Chondrocyte (in vitro differentiated cells): ENCODE results near the gene MYLK. TPM values are rescaled to one million over a fixed set of nuclear protein-coding genes. Genes with fewer than 3 reads are reported as not detected.
"Not testable (repeated sequence)": the region's sequence is repeated elsewhere in the genome, so short reads cannot be mapped to it uniquely, and the experiment has no call there.

Experiments
- DNase-seq: peaks from one replicate; pipeline ENCODE4 v3.0.0; 2021; ENCODE audit warnings: mixed read lengths, low spot score
- H3K27ac Mint-ChIP-seq: one replicate; pipeline ENCODE4 v1.8.0; 2021; ENCODE audit warnings: mild to moderate bottlenecking, moderate library complexity, mixed read lengths; ENCODE audit not compliant: unreplicated experiment
- H3K27me3 Mint-ChIP-seq: 2 replicates; pipeline ENCODE4 v1.8.0; 2021; ENCODE audit warnings: low read depth, mixed read lengths
- H3K36me3 Mint-ChIP-seq: 2 replicates; pipeline ENCODE4 v1.8.0; 2021; ENCODE audit warnings: low read depth, mixed read lengths
- H3K4me1 Mint-ChIP-seq: 2 replicates; pipeline ENCODE4 v1.8.0; 2021; ENCODE audit warnings: low read depth, mild to moderate bottlenecking, mixed read lengths
- H3K4me3 Mint-ChIP-seq: one replicate; pipeline ENCODE4 v1.8.0; 2021; ENCODE audit warnings: mild to moderate bottlenecking, moderate library complexity, mixed read lengths; ENCODE audit not compliant: unreplicated experiment
- H3K9me3 Mint-ChIP-seq: 2 replicates; pipeline ENCODE4 v1.8.0; 2021; ENCODE audit warnings: low read depth, mixed read lengths
- total RNA-seq: library from RNA; stranded (reverse); gene quantifications from 3 replicates; pipeline ENCODE4 v1.2.1, GENCODE V29; 2021
- TF ChIP-seq, protein P1 (sequence below): fragments of 200-600 bp; sonication (generic); IDR thresholded peaks from 2 replicates; pipeline ENCODE4 v1.5.0; 2021; ENCODE audit warnings: antibody characterized with exemption, mild to moderate bottlenecking, moderate library complexity

MYLK gene
- total RNA-seq, 1 donor from 2014 or later, result 405 TPM

- no peak for DNase-seq
- Mint-ChIP-seq H3K27me3 (no peaks in the 10 kb centered on the region), H3K36me3 (peaks cover 1% of the 10 kb centered on the region), H3K27ac (peak overlapping the region; percentile 6), H3K9me3 (no peaks in the 10 kb centered on the region), H3K4me1 (peaks cover 47% of the 10 kb centered on the region), H3K4me3 (no peak overlapping the region)
- TF ChIP-seq, protein P1, sequence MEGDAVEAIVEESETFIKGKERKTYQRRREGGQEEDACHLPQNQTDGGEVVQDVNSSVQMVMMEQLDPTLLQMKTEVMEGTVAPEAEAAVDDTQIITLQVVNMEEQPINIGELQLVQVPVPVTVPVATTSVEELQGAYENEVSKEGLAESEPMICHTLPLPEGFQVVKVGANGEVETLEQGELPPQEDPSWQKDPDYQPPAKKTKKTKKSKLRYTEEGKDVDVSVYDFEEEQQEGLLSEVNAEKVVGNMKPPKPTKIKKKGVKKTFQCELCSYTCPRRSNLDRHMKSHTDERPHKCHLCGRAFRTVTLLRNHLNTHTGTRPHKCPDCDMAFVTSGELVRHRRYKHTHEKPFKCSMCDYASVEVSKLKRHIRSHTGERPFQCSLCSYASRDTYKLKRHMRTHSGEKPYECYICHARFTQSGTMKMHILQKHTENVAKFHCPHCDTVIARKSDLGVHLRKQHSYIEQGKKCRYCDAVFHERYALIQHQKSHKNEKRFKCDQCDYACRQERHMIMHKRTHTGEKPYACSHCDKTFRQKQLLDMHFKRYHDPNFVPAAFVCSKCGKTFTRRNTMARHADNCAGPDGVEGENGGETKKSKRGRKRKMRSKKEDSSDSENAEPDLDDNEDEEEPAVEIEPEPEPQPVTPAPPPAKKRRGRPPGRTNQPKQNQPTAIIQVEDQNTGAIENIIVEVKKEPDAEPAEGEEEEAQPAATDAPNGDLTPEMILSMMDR, result no peak
Measured at GRCh38 chr3:123705488-123706285, 178.4 kb downstream of the MYLK start.

DNA sequence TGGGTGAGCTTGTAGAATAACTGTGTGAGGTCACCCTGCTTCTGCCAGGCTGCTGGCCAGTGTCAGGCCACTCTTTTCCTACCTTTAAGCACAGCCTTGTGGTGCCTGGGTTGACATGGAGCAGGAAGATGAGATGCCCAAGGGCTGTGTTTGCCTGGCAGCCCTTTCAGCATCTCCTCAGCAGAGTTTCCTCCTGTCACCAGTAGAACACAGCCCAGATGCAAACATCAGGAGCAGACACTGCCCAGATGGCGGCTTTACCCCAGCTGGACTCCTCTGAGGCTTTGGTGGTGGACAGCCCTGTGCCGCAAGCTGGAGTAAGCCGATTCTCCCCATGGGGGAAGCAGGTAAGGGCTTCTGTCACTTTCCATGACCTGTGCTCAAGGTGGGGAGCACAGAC, 180.5 kb downstream of the MYLK start:
- peaks cover 58% of the 10 kb centered on the region for H3K4me1 Mint-ChIP-seq
- H3K27me3 Mint-ChIP-seq, result not testable (repeated sequence)

GRCh38 chr3:123702720-123703119, 181.4 kb downstream of the MYLK start:
- no peak overlapping the region for H3K27ac Mint-ChIP-seq
- H3K4me1 Mint-ChIP-seq, result peaks cover 68% of the 10 kb centered on the region
- no peaks in the 10 kb centered on the region for H3K27me3 Mint-ChIP-seq
- TF ChIP-seq, protein P1, result no peak
- no peak overlapping the region for H3K4me3 Mint-ChIP-seq
- H3K9me3 Mint-ChIP-seq, result no peaks in the 10 kb centered on the region
- peaks cover 18% of the 10 kb centered on the region for H3K36me3 Mint-ChIP-seq
- no peak for DNase-seq

More for the DNA sequence above, 180.5 kb downstream of the MYLK start:
- H3K27ac Mint-ChIP-seq, H3K4me3 Mint-ChIP-seq, H3K9me3 Mint-ChIP-seq, DNase-seq: not testable (repeated sequence)
- H3K36me3 Mint-ChIP-seq, result peaks cover 11% of the 10 kb centered on the region

- not testable (repeated sequence) for H3K9me3 Mint-ChIP-seq, DNase-seq, H3K27me3 Mint-ChIP-seq
- peak overlapping the region; percentile 89 for H3K27ac Mint-ChIP-seq
- peak overlapping the region; percentile 87 for H3K4me3 Mint-ChIP-seq
- peaks cover 21% of the 10 kb centered on the region for H3K36me3 Mint-ChIP-seq
- peaks cover 74% of the 10 kb centered on the region for H3K4me1 Mint-ChIP-seq
- TF ChIP-seq, protein P1, result peak; percentile 84
Measured at GRCh38 chr3:123702057-123702456, 182.1 kb downstream of the MYLK start.

GRCh38 chr3:123700791-123701722, 183.1 kb downstream of the MYLK start:
- Mint-ChIP-seq H3K9me3 (no peaks in the 10 kb centered on the region), H3K36me3 (peaks cover 30% of the 10 kb centered on the region), H3K27ac (peak overlapping the region; percentile 91), H3K4me3 (peak overlapping the region; percentile 87), H3K27me3 (no peaks in the 10 kb centered on the region), H3K4me1 (peaks cover 84% of the 10 kb centered on the region)
- TF ChIP-seq, protein P1, result no peak
- no peak for DNase-seq
